ENCODE results near the gene CDC16.
A peak's percentile ranks its signal among the peaks of the same experiment; 100 is the strongest.

The CDC16 gene

GRCh38 chr13:114304346-114305034 lies 69.8 kb downstream of the CDC16 start:
- DNase-seq: no peak

GRCh38 chr13:114309086-114309485 lies 74.4 kb downstream of the CDC16 start:
- no peak for DNase-seq

GRCh38 chr13:114309806-114310410 lies 75.2 kb downstream of the CDC16 start:
- no peak for DNase-seq

- DNase-seq: no peak
These were observed 76.3 kb downstream of the CDC16 start for GRCh38 chr13:114310956-114311355.

- no peak for DNase-seq
These were observed 76.7 kb downstream of the CDC16 start for GRCh38 chr13:114311387-114311786.

GRCh38 chr13:114311908-114312307 lies 77.2 kb downstream of the CDC16 start:
- DNase-seq: no peak

- DNase-seq: peak in 1 of 2 donors; percentile 9
These were observed 78.6 kb downstream of the CDC16 start for GRCh38 chr13:114313061-114313860.

- peak; percentile 89 to 91 for DNase-seq
These were observed 79.6 kb downstream of the CDC16 start, which contains the start of gene CHAMP1 for GRCh38 chr13:114314074-114314912. Gene CHAMP1 (plus strand): TSS chr13:114314503. CDS start chr13:114323843, 9,340 bp downstream.

GRCh38 chr13:114315074-114315785 lies 80.5 kb downstream of the CDC16 start:
- DNase-seq: peak in 1 of 2 donors; percentile 32

GRCh38 chr13:114318624-114319023 lies 83.9 kb downstream of the CDC16 start:
- no peak for DNase-seq

GRCh38 chr13:114319441-114319913 lies 84.8 kb downstream of the CDC16 start:
- DNase-seq: no peak

- no peak for DNase-seq
These were observed 85.4 kb downstream of the CDC16 start for GRCh38 chr13:114320065-114320464.

GRCh38 chr13:114321256-114321655 lies 86.6 kb downstream of the CDC16 start:
- DNase-seq: no peak
